Neural cell (in vitro differentiated cells): ENCODE measurements around the gene SYDE2.

Experiments
- EZH2 ChIP-seq: fragments of 200-600, 300-800 bp; shearing (Covaris generic), sonication (generic); IDR thresholded peaks from 2 replicates; pipeline ENCODE4 v1.6.1; 2014; ENCODE audit warnings: antibody characterized with exemption, low read length, borderline replicate concordance, mild to moderate bottlenecking; ENCODE audit not compliant: insufficient read depth, poor library complexity, severe bottlenecking
- POLR2AphosphoS5 ChIP-seq: IDR thresholded peaks from 2 replicates; pipeline ENCODE4 v1.6.1; 2012
- SMC3 ChIP-seq: fragments of 450-650 bp; conservative IDR thresholded peaks from 2 replicates; pipeline ENCODE4 v1.6.1; 2014; ENCODE audit warnings: antibody characterized with exemption, mild to moderate bottlenecking, moderate library complexity; ENCODE audit not compliant: poor library complexity
- TAF1 ChIP-seq: IDR thresholded peaks from 2 replicates; pipeline ENCODE4 v1.6.1; 2012; ENCODE audit warnings: low read depth
- TF ChIP-seq, protein P1 (sequence below): fragments of 450-650 bp; IDR thresholded peaks from 2 replicates; pipeline ENCODE4 v1.5.1; 2014; ENCODE audit warnings: antibody characterized with exemption, mild to moderate bottlenecking, moderate library complexity; ENCODE audit not compliant: poor library complexity, severe bottlenecking

DNA sequence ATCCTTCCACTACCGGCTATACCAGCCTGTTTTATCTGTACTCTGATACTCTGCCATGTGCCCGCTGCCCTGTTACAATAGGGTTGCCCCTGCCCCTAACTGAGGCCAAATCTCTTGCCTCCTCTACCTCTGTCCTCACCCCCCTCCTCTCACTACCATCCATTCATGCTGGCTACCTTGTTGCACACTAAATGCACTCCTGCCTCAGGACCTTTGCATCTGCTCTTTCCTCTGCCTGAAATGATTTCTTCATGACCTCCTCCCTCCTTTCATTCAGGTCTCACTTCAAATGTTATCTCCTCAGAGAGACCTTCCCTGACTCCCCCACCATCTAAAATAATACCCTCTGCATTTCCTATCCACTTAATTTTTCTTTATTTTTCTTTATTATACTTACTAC is 7.7 kb upstream of the SYDE2 start:
- TF ChIP-seq, protein P1, sequence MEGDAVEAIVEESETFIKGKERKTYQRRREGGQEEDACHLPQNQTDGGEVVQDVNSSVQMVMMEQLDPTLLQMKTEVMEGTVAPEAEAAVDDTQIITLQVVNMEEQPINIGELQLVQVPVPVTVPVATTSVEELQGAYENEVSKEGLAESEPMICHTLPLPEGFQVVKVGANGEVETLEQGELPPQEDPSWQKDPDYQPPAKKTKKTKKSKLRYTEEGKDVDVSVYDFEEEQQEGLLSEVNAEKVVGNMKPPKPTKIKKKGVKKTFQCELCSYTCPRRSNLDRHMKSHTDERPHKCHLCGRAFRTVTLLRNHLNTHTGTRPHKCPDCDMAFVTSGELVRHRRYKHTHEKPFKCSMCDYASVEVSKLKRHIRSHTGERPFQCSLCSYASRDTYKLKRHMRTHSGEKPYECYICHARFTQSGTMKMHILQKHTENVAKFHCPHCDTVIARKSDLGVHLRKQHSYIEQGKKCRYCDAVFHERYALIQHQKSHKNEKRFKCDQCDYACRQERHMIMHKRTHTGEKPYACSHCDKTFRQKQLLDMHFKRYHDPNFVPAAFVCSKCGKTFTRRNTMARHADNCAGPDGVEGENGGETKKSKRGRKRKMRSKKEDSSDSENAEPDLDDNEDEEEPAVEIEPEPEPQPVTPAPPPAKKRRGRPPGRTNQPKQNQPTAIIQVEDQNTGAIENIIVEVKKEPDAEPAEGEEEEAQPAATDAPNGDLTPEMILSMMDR, result no peak
- no peak for TF ChIP-seq EZH2
- no peak for TF ChIP-seq POLR2AphosphoS5
- no peak for TF ChIP-seq TAF1
- no peak for TF ChIP-seq SMC3
